ENCODE data around the gene HEXD.

Gene HEXD

GRCh38 chr17:82384730-82385481, 33.2 kb upstream of the HEXD start:
- in situ Hi-C loops (cut with MboI; ENCODE audit: low sequenced_read_pairs, unreplicated experiment): no loop called here
- no peak for TF ChIP-seq CTCF (IDR thresholded peaks at IDR 0.05; ENCODE audit: borderline replicate concordance, control extremely low read depth, extremely low read depth, insufficient read depth, missing control alignments)
- no peak for DNase-seq (ENCODE audit: low spot score)

GRCh38 chr17:82385559-82386254, 32.4 kb upstream of the HEXD start:
- in situ Hi-C loops (cut with MboI; ENCODE audit: low sequenced_read_pairs, unreplicated experiment): no loop called here
- no peak for TF ChIP-seq CTCF (IDR thresholded peaks at IDR 0.05; ENCODE audit: borderline replicate concordance, control extremely low read depth, extremely low read depth, insufficient read depth, missing control alignments)
- DNase-seq (ENCODE audit: low spot score): no peak

DNA sequence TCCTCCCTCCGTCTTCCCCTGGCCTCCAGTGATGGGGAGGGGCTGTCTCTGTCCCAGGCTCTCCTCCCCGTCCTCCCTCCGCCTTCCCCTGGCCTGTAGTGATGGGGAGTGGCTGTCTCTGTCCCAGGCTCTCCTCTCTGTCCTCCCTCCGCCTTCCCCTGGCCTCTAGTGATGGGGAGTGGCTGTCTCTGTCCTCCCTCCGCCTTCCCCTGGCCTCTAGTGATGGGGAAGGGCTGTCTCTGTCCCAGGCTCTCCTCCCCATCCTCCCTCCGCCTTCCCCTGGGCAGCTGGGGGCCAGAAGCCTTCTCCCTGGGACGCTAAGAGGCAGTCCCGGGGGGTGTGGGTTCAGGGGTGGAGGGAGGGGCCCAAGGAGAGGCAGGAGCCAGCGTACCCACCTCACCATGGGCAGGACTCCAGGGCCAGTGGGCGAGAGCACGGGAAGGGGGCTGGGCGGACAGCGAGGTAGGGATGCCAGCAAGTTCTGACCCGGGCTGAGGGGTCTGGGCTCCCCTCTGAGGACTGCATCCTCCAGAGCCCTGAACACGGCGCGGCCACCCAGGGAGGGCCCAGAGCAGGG, 31.8 kb upstream of the HEXD start:
- TF ChIP-seq CTCF (IDR thresholded peaks at IDR 0.05; ENCODE audit: borderline replicate concordance, control extremely low read depth, extremely low read depth, insufficient read depth, missing control alignments): no peak
- in situ Hi-C loops (cut with MboI; ENCODE audit: low sequenced_read_pairs, unreplicated experiment): no loop called here
- DNase-seq (ENCODE audit: low spot score): no peak

DNA sequence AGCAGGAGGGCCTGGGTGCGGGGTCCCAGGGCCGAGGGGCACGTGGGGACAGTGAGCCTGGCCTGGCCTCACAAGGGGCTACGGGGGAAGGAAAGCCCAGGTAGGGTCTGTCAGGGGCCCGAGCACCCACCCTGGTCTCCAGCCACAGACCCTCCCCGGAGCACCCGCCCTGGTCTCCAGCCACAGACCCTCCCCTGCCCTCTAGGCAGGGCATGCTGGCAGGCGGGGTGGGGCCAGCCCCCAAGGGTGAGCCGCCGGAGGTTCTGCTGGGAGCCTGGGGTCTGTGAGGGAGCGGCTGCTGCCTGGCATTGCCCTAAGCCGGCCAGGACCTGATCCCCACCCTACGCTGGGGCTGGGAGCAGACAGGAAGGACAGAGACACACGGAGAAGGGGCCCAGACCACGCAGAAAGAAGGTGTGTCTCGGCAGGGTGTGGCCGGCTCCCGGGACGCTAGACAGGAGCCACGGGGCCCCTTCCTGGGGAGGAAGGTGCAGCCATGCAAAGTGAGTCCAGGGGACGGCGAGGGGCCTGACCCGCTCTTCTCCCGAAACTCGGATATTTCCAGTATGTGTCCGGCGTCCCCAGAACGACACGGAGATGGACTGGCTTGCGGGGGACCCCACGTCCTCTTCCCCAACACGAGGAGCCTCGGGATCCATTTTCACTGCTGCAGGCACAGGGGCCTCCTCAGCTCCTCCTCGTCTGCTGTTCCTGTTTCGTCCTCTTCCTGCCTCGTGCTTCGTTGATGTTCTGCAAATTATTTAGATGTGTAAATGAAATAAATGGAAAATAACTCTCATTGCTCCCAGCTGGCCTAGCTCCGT, 31.1 kb upstream of the HEXD start:
- TF ChIP-seq CTCF (IDR thresholded peaks at IDR 0.05; ENCODE audit: borderline replicate concordance, control extremely low read depth, extremely low read depth, insufficient read depth, missing control alignments): no peak
- no peak for DNase-seq (ENCODE audit: low spot score)
- in situ Hi-C loops (cut with MboI; ENCODE audit: low sequenced_read_pairs, unreplicated experiment): no loop called here

- no peak for TF ChIP-seq CTCF (IDR thresholded peaks at IDR 0.05; ENCODE audit: borderline replicate concordance, control extremely low read depth, extremely low read depth, insufficient read depth, missing control alignments)
- in situ Hi-C loops (cut with MboI; ENCODE audit: low sequenced_read_pairs, unreplicated experiment): no loop called here
Measured at GRCh38 chr17:82387705-82388106, 30.4 kb upstream of the HEXD start.

More at GRCh38 chr17:82387705-82388106, 30.4 kb upstream of the HEXD start:
- no peak for DNase-seq (ENCODE audit: low spot score)

All from GM13976 (cell line).